Body of pancreas (tissue), 4 donors: Measurements from ENCODE around the gene SMARCD3.

Experiments used
- POLR2A ChIP-seq, 3 donors: fragments of 450-650 bp; IDR thresholded peaks; one replicate each; pipeline ENCODE4 v1.6.1; 2016; ENCODE audit warnings: antibody characterized with exemption in 3 of 3, mild to moderate bottlenecking in 2 of 3
- TF ChIP-seq, protein P1 (sequence below), 7 experiments: fragments of 450-650 bp in 4 of 7; fragments of 200-600 bp in 3 of 7; sonication (generic) in 3 of 7; IDR thresholded peaks; one replicate each; pipeline ENCODE4 v1.5.1; 2016 to 2019; ENCODE audit warnings: antibody characterized with exemption in 7 of 7

DNA sequence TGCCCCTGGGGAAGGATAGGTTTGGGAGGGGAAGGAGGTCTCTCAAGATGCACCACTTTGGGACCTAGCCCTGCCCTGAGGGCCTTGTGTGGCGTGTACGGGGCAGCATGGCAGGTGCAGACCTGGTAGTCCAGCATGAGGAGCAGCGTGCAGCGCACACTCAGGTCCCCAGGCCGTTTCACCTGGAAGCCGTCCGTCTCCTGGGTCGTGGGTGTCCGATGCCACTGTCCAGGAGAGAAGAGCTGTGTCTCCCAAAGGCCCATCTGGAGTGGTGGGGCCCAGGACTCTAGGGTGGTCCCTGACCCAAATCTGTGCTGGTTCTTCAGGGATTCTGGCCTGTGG, 6.8 kb downstream of the SMARCD3 start:
- TF ChIP-seq, protein P1, sequence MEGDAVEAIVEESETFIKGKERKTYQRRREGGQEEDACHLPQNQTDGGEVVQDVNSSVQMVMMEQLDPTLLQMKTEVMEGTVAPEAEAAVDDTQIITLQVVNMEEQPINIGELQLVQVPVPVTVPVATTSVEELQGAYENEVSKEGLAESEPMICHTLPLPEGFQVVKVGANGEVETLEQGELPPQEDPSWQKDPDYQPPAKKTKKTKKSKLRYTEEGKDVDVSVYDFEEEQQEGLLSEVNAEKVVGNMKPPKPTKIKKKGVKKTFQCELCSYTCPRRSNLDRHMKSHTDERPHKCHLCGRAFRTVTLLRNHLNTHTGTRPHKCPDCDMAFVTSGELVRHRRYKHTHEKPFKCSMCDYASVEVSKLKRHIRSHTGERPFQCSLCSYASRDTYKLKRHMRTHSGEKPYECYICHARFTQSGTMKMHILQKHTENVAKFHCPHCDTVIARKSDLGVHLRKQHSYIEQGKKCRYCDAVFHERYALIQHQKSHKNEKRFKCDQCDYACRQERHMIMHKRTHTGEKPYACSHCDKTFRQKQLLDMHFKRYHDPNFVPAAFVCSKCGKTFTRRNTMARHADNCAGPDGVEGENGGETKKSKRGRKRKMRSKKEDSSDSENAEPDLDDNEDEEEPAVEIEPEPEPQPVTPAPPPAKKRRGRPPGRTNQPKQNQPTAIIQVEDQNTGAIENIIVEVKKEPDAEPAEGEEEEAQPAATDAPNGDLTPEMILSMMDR (IDR thresholded peaks at IDR 0.05): no peak
- no peak for TF ChIP-seq POLR2A (IDR thresholded peaks at IDR 0.05)
